Stimulated activated CD4-positive, alpha-beta T cell treated with anti-CD3 and anti-CD28 coated beads, Interleukin-1b, Interleukin-23, amount 100 ng/mL, for 1 hour (primary cell): ENCODE results near the gene OARD1.
A peak's percentile ranks its signal among the peaks of the same experiment; 100 is the strongest.

Experiments
- DNase-seq, 2 donors: peaks; one replicate each; pipeline ENCODE4 v3.0.0-alpha.2; 2020; ENCODE audit warnings: low read depth in 2 of 2

Gene OARD1

DNA sequence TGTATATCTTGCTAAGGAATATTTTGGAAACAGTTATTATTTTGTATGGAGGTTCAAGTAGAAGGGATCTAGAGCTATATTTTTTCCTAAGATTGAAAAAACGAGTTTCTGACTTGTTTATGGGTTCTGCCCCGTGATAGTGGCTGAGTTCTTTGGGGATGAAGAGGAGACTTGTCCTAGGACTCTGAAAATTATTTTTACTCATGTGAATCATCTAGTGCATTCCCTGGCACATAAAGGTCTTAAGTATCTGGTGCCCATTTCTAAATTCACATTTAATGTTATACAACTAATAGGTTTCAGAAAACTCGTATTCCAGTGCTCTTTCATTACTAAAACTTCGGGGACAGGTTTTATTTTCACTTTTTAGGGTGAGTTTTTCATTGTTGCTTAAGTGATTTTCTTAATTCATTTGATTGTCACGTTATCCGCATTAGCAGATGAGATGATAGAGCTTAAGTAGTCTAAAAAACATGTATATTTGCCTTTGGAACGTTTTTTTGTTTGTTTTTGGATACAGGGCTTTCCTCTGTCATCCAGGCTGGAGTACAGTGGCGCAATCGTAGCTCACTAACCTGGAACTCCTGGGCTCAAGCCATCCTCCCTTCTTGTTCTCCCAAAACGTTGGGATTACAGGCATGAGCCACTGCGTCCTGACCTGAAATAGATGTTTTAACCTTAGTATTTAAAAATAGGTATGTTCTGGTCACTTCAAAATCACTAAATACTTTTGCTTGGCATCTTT, 2.7 kb upstream of the OARD1 start:
- DNase-seq, result no peak

DNA sequence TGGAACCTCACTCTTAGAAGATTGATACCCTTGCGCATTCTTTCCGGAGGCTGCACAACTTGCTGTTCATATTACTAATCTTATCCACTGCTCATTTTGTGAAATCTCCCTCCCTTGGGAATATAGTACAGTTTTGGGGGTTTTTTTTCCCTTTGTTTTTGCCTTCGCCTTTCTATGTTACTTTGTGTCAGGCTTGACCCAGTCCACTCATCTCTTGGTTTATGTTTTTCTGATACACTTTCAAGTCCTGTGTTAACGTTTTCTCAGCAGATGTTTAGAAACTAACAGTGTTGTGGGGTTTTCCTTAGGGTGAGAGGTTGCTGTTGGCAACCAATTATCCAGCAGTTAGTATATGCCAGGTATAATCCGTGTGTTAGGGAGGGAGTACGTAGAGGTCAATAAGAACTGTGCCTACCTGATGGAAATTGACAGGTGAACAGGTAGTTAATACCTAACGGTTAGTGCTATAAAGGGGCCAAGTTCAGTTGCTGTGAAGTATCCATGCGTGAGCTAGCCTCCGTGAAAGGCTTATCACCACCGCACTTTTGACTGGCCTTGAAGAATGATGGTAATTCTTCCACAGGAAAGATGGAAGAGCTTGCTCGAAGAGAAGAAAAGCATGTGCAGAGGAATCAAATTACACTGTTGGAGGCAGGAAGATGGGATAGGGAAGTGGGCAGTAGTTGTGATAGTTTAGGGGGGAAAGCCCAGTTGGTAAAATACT, 2.0 kb upstream of the OARD1 start:
- no peak for DNase-seq

DNA sequence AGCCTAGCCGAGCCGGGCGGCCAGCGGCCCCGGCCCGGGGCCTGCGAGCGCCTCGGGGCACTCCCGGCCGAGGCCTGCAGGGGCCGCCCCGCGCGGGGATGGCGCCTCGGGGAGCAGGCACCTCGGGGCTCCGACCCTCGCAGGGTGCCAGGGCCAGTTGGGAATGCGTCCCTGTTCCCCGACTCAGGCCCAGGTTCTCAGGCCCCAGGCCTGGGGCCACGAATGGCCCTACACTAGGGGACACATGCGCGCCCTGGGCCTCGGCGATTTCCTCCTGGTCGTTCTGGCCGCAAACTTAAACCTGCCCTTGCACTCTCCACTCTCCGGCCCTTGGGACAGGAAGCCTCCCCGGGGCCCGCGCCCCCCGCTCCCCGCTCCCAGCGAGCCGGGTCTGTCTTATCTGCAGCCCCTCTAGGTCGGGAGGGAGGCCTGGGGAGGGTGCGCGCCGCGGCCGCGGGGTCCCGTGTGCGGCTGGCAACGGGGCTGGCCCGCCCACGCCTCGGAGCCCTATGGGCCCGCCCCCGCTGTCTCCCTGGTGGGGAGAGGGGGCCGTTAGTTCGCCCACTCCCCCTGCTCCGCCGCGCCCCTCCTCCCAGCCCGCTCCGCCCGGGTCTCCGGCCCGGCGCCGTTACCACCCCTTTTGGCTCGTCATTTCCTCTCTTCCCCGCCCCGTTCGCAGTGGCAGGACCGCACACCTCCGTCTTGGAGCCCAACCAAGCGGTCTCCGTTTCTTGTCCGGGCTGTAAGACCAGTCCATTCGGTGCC, 1.2 kb upstream of the OARD1 start:
- peak; percentile 55 to 61 for DNase-seq

GRCh38 chr6:41072836-41073202, 663 bp upstream of the OARD1 start, which contains the start of gene NFYA:
Gene NFYA (plus strand): TSS chr6:41072974. CDS start chr6:41079090, 6,116 bp downstream.
- peak; percentile 99 to 100 for DNase-seq

DNA sequence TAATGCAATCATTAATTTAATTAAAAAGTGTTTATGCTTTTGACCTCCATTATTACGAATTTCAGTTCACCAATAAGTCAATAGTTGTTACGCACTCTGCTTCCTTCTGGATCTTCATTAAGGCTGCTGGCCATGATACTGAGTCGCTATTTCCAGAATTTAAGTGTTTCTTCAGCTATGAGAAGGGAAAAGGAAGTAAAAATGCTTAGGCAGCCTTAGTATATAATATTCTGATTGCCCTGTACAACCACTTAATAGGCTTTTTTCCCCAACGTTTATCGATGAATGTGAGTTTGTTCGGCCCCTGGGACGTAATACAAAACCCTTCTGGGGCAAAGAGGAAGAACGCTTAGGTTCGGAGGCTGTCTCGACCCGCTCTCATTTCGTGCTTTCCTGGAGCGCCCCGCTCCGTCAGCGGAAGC, 644 bp downstream of the OARD1 start:
- DNase-seq, result peak in 1 of 2 donors; percentile 29

GRCh38 chr6:41066867-41067304, 5.3 kb downstream of the OARD1 start:
- DNase-seq, result peak; percentile 24 to 39

DNA sequence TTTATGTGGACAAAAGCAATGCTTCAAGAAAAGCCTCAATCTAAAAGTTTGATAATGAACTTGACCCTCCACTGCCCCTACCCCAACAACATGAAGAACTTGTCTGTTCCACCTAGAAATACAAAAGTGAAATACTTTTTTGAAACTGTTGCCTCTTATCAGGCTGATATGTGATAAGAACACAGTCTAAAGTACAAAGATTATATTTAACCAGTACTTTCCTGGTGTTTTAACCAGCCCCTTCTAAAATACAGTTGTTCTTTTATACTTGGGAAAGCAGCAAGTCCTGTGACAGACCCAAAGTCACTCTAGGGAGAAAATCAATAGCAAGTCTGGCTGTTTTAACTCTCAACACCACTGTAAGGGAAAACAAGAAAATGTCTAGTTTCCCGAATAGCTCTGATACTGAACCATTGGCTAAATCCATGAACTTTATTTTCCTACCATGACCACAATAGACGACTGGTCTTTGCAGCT, 6.6 kb downstream of the OARD1 start:
- no peak for DNase-seq

- no peak for DNase-seq
These were observed 7.3 kb downstream of the OARD1 start for GRCh38 chr6:41064841-41065240.

DNA sequence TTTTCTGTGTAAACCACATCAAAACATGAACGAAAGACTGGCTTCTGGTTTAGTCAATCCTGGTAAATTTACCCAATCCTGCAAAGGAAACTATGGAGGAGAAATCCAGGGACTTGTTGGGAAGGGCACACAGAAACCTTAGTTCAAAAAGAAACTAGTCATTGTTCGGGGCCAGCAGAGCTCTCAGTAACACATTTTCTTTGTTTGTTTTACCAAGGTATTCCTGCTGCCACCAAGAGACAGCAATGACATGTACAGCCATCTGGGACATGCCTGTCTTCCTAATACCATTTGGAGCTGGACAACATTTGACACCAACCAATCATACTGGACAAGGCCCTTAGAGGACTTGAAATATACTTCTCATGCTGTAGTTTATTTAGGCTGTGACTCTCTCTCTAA, 8.3 kb downstream of the OARD1 start:
- no peak for DNase-seq

DNA sequence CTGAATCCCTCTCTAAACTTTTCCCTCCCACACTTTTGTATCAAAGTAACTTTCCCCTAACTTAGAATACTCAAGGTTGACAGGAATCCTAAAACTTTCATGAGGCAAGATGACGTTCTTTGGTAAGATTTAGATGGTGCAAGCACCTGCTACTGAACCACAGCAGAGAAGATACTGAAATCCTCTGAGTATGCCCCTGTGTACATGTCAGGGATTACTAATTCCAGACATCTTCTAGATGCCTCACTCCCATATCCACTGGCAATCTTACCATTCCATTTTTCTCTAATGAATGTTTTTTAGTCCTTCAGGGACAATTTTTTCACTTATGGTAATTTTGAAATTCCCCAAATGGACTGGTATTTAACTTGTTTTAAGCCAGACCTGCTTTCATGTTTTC, 10.1 kb downstream of the OARD1 start:
- DNase-seq, result no peak

DNA sequence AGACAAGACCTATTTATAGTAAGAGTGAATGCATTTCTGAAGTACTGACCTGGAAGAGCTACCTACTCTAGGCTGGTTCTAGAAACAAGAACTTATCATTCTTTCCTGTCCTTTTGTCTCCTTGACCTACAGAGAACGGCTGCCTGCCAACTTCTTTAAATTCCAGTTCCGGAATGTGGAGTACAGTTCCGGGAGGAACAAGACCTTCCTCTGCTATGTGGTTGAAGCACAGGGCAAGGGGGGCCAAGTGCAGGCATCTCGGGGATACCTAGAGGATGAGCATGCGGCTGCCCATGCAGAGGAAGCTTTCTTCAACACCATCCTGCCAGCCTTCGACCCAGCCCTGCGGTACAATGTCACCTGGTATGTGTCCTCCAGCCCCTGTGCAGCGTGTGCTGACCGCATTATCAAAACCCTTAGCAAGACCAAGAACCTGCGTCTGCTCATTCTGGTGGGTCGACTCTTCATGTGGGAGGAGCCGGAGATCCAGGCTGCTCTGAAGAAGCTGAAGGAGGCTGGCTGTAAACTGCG, 10.9 kb downstream of the OARD1 start:
- DNase-seq, result no peak

DNA sequence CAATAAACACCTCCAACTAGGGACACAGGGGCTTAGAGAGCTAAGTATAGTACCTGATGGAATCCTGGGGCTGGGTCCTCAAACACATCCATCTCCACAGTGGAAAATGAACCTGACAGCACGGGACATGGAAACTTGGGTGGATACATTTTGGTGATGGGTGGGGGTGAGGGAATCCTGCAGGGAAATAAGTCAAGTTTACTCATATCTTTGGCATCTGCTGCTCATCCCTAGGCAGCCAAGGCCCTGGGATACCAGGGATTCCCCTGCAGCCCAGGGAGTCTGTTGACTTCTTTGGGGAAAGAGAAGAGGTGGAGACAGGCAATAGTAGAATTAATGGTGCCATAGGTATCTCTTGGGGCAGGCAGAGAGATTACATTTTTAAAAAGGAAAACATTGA, 12.6 kb downstream of the OARD1 start:
- DNase-seq, result no peak

DNA sequence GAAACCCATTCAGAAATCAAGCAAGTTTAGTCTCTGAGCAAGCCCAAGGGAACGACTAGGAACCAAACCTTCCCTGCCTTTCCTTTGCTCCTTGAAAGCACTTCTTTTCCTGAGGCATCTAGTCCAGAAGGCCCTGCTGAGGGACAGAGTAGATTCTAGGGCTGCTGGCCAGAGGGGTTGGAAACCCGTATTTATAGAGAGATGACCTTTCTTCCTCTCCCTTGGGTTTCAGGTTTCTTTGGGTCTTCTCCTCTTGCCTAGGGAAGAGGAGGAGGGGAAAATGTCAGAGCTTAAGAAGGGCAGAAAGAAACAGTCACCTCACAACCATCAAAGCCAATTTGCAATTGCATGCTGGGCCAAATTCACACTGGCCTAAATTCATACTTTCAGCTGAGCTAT, 13.4 kb downstream of the OARD1 start:
- DNase-seq, result no peak

DNA sequence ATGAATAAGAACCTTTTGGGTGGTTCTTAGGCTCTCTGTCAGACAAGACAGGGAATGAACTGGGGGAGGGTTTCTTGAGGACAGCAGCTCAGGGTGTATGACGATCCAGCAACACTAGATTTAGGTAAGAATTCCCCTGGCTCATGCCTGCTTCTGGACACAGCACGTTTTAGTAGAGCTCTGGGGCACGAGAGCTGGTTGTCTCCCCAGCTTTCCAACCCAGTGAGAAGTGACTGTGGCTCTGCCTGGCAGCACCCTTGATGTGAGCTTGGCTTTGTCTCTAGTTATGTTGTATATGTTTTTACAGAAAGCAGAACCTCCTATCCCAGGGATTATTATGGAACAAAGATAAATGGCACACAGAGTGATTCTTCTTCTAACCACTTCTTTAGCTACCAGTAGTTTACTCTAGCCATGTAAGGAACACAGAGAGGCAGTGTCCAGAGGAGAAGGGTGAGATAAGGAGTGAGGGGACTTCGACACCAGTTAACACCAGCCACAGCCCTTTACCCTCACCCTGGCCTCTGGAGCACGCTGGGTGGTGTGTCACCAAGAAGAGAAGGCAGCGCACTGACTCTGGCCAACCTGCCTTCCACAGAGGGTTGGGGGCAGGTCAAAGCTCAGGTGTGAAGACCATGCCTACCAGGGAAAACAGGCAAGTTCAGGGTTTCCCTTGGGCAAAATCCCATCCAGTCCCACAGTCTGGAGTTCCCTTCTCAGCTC, 15.2 kb downstream of the OARD1 start:
- DNase-seq, result no peak

DNA sequence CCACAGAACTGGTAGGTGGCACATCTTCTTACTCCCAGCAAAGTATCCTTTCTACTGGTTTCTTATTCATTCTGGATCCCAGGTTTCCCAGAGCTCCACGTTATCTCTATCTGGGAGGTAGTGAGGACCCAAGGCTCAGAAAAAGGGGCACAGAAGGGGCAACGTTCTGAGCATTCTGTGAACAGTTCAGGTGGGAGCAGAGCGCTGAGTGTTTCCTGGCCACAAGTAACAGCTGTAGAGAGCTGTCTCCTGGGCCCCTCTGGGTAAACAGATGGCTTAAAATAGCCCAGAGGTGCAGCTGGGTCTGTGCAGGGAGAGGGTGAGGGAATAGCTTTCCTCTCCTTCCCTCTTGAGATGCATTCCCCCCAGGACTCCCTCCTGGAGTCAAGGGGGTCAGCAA, 17.0 kb downstream of the OARD1 start:
- no peak for DNase-seq

DNA sequence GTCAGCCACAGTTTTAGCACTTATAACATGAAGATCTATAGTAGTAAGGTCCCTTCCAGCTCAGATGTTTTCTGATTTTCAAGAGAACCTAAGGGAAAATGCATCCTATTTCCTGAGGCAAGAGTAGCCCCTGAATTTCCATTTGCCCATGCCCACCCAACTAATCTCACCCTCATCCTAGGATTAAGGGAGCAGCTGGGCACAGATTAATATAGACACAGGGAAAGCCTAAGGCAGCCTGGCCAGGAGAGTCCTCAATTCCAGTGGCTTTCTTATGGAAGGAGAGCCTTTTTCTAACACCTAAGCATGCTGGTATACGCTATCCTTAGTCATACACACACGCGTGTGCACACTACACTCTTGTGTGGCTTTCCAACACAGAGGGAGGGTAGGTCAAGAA, 17.6 kb downstream of the OARD1 start:
- DNase-seq, result no peak

DNA sequence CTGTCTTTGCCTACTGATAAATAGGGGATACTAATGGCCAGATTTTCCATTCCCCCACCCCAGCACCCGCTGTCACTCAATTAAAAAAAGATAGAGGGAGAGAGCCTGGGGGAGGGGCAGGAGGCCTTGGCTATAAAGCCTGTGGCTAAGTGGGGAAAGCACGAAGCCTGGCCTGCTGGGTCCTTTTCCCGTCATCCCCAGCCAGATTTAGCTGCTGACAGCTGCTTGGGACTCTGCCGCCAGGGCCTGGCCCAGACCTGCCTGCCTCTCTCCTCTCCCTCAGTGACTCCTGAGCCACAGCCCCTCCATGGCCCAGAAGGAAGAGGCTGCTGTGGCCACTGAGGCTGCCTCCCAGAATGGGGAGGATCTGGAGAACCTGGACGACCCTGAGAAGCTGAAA, 19.1 kb downstream of the OARD1 start, which contains the start of gene APOBEC2:
Gene APOBEC2, plus strand, starts transcription at position 162 of the 400 bp plus-strand sequence. Its CDS starts 146 bp downstream, at position 308.
- DNase-seq, result no peak

- DNase-seq, result no peak
These were observed 20.3 kb downstream of the OARD1 start for GRCh38 chr6:41051873-41052272.

DNA sequence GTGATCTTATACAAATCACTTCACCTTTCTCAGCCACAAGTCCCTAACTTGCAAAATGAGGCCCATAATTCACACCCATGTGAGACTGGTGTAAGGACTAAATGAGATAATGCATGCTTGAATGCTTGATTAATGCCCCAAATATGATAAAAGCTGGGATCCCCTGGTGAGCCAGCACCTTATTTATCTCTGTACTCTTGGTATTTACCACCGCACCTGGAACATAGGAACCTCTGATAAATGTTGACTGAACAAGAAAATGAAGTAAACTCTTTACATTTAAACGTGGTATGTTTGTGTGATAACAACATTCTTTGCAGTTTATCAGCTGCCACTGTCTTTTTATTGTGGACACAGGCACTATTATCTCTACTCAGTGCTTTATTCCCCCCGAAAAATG, 21.6 kb downstream of the OARD1 start:
- no peak for DNase-seq

GRCh38 chr6:41049955-41050354, 22.2 kb downstream of the OARD1 start:
- DNase-seq, result no peak

DNA sequence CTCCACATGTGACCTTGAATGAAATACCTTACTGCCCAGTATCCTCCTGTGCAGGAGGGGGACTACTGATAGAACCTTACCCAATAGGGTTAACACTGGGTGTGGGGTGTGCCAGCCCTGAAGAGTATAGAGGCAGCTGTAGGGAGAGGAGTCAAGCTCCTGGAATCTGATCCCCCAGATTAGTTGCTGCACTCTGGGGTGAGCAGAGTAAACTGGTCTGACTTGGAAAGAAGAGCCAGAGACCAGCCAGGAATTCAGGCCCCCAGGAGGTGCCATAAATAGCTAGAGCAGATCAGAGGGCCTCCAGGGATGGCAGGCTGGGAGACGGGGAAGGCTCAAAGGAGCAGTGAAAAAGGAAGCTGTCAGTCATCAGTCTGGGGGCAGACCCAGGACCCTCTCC, 22.6 kb downstream of the OARD1 start:
- no peak for DNase-seq
